Fibroblast of upper back skin (primary cell): ENCODE results near the gene CLDN15.

ENCODE experiments used
- DNase-seq: peaks from one replicate; pipeline ENCODE4 v3.0.0-alpha.2; 2013

The CLDN15 gene

DNA sequence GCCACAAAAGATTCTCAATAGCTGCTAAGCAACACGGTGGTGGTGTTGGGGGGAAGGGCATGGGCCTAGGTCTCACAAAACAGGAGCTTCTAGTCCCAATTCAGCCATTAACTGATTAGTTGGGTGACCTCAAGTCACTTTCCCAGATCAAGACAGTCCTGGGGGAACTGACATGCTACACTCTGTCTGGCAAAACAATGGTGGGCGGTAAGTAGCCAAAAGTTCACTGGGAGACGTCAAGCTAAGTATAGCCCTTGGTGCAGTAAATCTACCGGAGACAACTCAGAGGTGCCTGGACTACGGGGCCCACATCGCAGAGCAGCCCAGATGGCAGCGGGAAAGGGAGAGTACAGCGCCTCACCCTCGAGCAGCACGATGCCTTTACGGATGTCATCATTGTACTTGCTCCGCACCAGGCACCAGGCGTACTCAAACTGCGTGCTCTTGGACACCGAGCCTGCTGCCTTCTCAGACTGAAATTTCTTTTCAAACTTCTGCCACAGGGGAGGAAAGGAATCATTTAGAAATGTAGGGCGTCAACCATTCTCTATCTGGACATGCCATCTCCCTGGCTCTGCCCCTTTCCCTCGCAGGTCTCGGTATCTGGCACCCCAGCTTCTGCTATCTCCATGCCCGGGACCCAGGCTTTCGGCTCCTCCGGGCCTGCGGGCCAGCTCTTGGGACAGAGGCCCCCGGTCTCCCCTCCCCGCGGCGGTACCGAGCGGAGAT is 6.2 kb upstream of the CLDN15 start:
- DNase-seq = no peak

DNA sequence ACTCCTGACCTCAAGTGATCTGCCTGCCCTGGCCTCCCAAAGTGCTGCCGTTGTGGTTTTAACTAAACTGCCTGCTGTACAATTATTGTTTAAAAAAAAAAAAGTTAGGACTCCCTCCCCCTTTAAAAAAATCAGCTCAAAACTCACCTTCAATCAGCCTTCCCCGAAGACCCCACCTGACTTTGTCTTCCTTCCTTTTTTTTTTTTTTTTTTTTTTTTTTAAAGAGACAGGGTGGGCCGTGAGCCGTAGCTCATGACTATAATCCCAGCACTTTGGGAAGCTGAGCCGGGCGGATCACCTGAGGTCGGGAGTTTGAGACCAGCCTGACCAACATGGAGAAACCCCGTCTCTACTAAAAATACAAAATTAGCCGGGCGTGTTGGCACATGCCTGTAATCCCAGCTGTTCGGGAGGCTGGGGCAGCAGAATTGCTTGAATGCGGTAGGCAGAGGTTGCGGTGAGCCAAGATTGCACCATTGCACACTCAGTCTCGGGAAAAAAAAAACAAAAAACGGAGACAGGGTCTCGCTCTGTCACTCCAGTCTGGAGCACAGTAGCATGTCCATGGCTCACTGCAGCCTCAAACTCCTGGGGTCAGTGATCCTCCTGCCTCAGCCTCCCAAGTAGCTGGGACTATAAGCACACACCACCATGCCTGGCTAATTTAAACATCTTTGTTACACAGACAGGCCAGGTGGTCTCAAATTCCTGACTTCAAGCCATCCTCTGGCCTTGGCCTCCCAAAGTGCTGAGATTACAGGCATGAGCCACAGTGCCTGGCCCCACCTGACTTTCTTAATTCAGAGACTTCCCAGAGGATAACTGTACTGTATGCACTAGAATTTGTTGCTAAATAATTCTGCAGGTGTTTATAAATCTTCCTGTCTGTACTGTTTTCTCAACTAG is 4.1 kb upstream of the CLDN15 start:
- no peak for DNase-seq

DNA sequence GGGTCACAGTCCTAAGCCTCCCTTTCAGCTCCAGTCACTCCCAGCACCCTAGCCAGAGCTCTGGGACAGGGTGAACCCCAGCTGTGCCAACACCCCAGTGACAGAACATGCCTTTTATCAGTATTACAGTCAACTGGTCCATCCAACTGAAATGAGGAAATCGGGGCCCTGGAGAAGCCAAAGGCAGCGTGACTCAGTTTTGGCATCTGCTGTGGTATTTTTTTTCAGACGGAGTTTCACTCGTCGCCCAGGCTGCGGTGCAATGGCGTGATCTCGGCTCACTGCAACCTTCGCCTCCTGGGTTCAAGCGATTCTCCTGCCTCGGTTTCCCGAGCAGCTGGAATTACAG is 3.4 kb upstream of the CLDN15 start:
- no peak for DNase-seq

DNA sequence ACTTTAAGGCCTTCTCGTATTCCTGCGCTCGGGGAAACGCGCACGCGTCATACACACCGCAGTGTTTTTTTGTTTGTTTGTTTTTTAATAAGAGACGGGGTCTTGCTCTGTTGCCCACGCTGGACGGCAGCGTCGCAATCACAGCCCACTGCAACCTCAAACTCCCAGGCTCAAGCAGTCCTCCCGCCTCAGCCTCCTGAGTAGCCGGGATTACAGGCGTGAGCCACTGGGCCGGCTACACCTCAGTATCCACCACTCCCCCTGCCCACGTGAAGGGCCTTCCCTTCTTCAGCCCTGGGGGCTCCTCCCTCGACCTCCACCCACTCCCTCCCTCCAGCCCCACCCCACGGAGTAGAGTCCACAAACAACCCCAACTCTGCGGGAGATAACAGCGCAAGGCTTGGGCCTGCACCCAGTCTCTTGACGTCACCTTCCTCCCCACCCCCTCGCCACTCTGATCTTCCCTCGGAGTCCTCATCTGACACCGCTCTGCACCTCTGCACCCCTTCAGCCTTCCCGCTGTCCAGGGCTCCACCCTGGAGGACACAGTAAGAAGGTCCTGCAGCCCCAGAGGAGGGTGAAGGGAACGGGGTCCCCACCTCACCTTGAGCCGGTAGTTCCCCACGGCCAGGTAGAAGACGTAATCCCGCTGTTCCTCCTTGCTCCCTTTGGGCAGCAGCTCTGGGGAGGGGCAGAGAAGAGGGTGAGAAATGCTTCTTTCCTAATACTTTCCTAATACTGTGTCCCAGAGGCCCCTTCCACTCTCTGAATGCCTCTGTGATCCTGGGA is 2.8 kb upstream of the CLDN15 start:
- DNase-seq = no peak

DNA sequence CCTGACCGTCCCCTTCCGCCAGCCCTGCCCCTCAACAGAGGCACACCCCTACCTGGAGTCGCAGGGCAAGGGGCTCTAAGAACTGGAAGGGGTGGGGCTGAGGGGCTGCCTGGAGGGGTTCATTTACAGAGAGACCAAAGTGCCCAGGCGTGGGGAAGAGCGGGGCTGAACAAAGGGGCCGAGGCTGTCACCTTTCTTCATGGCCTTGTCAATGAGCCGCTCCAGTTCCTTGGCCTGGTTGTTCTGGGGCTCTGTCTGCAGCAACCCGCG is 2.3 kb upstream of the CLDN15 start:
- no peak for DNase-seq

DNA sequence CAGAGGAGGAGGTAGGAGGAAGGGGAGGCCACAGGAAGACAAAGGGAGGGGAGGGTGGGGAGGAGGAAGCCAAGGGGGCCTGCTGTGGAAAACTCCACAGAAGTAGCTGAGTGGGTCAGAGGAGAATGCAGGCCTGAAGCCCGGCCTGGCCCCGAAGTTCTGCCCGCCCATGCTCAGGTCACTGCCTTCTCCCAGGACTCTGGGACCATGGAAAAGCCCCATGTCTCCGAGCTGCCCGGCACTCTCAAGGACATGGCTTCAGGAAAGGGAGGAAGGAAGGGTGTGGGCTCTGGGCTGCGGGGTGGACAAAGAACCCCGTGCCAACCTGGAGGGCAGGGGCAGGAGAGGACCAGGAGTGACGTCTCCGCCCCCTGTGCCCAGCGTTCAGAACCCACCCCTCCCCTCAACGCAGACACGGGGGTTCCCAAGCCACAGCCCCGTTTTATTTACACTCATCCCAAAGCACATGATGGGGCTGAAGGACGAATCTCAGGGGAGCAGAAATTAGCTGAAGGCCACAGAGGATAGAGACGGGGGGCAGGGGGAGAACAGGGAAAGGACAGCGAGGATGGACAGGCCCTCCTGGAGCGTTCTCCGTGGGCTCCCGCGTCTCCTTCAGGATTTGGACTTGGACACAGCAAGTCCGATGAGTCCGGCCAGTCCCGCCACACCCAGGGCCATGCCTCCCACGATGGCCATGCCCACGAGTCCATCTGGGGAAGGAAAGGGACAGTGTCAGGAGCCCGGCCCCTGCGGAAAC is 1.8 kb upstream of the CLDN15 start:
- no peak for DNase-seq

DNA sequence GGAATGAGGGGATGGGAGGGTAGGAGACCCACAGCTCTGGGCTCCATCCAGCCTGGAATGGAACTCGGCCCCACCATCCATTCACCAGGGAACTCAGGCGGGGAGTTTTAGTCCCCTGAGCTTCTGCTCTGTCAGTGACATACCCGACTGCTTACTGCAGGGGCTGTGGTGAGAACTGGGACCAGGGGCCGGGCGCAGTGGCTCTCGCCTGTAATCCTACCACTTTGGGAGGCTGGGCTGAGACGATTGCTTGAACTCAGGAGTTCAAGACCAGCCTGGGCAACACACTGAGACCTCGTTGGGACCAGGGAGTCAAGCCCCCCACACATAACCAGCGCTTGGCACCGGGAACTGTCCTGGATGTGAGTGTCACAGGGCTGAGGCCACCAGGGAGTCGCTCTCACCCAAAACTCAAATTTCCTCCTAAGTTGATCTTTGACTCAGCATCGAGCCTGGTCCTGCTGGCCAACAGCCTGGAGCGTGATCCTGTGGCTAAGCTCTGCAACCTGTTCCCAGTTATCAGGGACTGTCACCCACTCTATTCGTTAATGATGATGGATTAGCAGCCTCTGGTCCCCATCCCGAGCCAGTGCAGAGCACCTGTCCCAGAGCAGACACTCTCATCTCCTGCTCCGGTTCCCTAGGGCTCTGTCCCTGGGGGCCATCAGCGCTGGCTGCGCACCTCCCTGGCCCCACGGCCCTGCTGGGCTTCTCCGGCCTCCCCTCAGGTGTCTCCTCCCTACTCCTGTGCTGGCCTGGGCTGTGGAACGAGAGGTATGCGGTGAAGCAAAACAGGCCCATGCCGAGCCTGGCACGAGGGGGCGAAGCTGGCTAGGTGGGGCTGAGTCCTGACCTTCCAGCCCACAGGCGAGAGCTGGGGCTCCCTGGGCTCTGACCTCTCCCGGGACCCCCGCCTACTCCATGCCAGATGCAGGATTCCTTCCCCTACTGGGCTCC is 902 bp upstream of the CLDN15 start:
- DNase-seq = no peak

DNA sequence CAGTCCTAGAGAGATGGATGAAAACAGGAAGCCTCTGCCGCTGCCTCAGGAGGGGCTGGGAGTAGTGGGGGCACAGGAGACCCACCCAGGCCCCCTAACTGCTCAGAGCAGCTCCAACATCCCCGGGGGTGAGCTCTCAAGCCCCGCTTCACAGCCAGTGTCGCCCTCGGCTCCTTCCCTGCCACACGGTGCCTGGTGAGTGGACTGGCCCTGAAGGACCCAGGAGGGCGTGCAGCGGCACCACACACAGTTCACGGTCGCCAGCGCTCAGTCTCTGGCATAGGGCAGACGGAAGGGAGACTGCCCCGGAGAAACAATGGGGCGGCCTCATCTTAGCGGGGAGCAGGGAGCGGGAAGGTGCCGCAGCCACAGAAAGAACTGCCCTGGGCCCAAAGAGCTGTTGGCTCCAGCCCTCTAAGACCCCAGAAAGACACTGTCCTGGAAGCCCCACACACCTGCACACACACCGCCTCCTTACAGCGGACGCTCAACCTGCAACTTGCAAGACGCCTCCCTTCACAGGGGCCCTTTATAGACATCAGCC is 1.2 kb downstream of the CLDN15 start:
- no peak for DNase-seq

DNA sequence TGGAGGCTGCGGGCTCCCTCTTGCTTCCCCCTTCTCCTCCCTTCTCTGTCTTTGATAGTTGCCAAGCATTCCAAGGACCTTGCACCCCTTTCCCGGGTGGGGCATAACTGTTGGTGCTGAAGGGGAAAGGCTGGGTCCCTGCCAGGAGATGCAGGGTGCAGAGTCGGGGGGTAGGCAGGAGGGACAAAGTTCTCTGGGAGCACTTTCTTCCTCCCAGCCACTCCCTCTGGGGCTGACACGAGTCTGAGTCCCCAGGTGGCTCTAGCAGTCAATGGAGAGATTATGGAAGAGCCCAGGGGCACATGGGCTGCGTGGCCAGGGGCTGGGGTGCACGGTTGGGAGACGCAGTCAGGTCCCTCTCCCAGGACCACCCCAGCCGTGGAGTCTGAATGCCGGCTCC is 2.1 kb downstream of the CLDN15 start:
- DNase-seq = no peak

DNA sequence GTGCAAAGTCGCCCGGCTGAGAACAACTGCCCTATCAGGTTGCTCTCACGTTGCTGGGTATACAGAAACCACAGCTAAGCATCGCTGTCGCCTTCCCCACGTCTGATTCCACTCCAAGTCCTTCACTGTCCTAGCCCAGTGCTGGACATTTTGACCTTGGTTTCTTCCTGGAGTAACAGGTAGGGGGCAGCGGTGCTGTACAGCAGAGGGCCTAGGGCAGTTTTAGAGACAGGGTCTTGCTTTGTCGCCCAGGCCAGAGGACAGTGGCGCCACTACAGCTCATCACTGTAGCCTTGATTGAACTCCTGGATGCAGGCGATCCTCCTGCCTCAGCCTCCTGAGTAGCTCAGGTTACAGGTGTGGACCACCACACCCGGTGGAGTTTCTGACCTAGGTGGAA is 2.6 kb downstream of the CLDN15 start:
- DNase-seq = no peak

DNA sequence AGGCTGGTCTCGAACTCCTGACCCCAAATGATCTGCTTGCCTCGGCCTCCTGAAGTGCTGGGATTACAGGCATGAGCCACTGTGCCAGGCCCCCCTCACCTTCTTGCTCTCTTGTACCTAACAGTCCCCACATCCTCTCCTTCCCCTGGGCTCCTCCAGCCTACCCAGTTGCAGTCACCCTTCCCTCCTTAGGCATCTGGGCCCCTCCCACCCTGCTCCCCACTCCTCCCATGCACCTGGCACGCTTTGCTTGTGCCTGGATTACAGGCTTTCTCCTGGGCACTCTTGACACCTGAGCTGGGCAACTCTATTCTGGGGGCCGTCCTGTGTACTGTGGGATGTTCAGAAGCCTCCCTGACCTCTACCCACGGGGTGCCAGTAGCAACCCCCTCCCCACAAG is 3.0 kb downstream of the CLDN15 start:
- DNase-seq = no peak

DNA sequence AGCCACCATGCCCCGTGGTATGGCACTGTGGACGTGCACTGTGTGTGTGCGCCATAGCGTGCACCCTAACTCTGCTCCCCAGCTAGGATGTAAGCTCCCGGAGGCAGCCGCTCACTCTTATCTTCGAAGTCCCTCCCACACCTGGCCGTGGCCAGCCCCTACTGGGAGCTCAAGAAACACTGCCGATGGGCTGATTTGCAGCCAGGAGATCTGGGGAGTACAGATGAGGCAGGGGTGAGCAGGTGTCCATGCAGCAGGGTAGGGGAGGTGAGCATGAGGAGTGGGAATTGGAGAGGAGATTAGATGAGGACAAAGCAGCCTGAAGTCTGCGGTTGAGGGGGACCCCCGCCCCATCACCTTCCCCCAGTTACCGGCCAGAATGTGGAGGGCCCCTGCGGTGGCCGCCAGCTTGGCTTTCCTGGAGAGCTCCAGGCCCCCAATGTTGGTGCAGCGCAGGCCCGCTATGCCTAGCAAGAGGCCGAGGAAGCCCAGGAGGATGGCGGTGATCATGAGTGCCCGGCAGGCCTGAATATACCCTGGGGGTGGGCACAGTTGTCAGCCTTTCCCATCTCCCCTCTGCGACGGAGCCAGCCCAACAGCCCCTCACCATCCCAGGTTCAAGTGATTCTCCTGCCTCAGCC is 3.6 kb downstream of the CLDN15 start:
- DNase-seq = no peak

DNA sequence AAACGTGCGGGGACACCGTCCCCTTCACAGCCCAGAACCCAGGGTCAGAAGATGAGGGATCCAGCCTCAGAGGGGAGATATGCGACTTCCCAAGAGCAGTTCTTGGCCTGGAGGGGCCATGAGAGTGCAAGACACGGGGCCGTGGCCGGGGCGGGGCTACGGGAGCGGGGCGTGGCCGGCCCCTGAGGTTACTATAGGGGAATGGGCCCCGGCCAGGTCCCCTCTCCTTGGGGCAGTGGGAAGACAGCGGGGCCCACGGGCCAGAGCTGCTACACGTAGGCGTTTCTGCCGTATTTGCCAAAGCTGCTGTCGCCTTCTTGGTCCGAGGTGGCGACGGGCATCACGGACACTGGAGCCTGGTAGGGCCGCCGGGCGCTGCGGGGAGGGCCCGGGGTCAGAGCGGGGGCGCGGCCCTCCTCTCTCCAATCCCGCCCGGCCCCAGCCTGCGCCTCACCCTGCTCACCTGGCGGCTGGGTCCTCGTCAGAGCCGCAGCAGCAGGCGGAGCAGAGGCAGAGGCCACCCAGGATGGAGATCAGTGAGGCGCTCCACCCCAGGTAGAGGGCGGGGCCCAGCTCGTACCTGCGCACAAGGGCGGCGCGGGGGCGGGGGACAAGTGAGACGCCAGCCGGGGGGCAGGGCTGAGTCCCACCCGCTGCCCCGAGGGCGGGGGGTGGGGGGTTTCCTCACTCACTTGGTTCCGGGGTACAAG is 5.3 kb downstream of the CLDN15 start:
- no peak for DNase-seq

DNA sequence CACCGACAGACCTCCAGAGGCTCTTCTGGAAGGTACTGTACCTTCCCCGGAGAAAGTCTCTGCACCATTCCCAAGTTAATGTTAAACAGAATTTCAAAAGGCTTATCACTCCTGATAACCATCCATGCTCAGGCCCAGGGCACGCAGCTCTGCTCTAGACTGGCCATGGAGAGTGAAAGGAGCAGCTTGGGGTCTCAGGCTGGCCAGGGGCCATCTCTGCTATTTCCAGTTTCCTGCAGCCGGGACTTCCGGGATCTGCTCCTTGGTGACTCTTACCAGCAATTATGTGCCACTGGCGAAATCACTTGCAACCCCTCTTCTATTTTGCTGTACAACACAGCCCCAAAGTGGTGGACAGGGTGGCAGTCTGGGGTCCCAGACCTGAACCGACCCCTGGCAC is 6.0 kb downstream of the CLDN15 start:
- DNase-seq = peak; percentile 11

DNA sequence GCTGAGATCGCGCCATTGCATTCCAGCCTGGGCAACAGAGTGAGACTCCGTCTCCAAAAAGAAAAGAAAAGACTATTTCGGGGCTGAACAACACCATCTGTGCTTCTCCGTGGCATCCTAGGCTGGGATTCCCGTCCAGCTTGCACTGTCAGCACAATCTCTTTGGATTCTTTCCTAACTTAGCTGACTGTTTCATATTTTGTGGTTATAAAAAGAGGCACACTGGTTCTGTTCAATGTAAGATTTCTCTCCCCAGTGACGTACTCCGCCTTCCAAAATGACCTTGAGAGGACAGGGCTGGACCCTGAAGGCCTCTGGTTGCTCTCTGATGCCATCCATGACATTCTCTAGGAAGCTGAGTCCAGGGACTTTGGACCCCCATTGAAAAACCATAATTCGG is 10.9 kb downstream of the CLDN15 start:
- no peak for DNase-seq

DNA sequence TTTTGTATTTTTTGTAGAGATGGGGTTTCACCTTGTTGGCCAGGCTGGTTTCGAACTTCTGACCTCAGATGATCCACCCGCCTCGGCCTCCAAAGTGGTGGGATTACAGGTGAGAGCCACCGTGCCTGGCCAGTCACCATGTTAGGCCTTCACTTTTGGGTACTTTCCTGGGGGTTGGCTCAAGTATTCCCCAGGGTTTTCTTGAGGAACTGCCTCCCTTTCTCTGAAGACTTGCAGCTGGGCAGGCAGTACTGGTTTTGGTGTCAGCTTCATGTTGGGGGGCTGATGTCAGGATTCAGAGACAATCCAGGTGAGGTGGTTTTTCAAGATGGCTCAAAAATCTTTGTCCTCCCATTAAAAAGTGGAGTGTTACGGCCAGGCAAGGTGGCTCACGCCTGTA is 12.0 kb downstream of the CLDN15 start:
- no peak for DNase-seq

DNA sequence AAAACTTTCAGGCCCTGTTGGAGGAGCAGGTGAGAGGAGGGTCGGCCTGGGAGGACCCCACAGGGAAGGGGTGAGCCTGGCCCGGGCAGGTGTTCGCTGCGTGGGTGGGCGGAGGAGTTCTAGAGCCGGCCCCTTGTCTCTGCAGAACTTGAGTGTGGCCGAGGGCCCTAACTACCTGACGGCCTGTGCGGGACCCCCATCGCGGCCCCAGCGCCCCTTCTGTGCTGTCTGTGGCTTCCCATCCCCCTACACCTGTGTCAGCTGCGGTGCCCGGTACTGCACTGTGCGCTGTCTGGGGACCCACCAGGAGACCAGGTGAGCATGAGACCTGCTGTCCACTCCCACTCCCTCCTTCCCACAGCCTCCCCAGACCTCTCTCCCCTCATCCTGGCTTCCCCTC is 14.1 kb downstream of the CLDN15 start:
- DNase-seq = no peak

DNA sequence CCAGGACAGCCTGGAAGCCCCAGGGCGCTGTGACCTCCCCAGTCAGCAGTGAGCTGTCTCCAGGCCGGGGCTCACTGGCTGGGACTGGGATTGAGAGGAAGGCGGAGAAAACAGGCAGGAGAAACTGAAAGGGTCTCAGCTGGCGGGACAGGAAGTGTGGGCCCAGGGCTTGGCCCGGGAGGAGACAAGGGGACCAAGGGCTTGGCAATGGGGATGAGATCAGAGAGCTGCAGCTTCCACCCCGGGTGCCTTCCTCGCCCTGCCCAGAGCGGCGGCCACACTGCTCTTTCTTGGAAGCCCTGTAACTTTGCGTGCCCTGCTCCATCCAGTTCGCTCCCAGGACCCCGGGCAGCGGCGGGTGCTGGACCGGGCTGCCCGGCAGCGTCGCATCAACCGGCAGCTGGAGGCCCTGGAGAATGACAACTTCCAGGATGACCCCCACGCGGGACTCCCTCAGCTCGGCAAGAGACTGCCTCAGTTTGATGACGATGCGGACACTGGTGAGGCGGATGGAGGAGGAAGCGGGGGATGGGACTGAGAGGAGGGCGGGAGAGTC is 15.2 kb downstream of the CLDN15 start:
- no peak for DNase-seq

DNA sequence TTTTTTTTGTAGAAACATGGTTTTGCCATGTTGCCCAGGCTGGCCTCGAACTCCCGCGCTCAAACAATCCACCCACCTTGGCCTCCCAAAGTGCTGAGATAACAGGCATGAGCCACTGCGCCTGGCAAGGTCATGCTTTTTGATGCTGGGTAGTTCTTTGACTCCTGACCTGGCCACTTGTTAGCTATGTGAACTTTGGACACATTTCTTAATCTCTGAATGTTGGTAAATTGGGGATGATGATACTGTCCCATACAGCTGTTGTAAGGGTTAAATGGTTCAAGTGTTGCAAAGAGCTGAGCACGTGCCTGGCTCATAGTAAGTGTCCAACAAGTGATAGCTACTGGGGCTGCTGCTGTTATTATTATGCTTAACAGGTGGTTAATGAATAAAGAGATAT is 17.3 kb downstream of the CLDN15 start:
- no peak for DNase-seq
